Osteocyte (in vitro differentiated cells): ENCODE measurements around the gene ACOT13. TPM values are rescaled to one million over a fixed set of nuclear protein-coding genes. Genes with fewer than 3 reads are reported as not detected.

Source experiments
- DNase-seq: peaks from one replicate; pipeline ENCODE4 v3.0.0; 2021; ENCODE audit warnings: mixed read lengths; ENCODE audit not compliant: unreplicated experiment; ENCODE audit errors: extremely low spot score
- H3K27ac Mint-ChIP-seq: one replicate; pipeline ENCODE4 v1.8.0; 2021; ENCODE audit warnings: mild to moderate bottlenecking, mixed read lengths; ENCODE audit not compliant: unreplicated experiment
- H3K27me3 Mint-ChIP-seq: one replicate; pipeline ENCODE4 v1.8.0; 2021; ENCODE audit warnings: mixed read lengths; ENCODE audit not compliant: unreplicated experiment
- H3K36me3 Mint-ChIP-seq: one replicate; pipeline ENCODE4 v1.8.0; 2021; ENCODE audit warnings: mixed read lengths; ENCODE audit not compliant: unreplicated experiment
- H3K4me1 Mint-ChIP-seq: one replicate; pipeline ENCODE4 v1.8.0; 2021; ENCODE audit warnings: mixed read lengths; ENCODE audit not compliant: unreplicated experiment
- H3K4me3 Mint-ChIP-seq: one replicate; pipeline ENCODE4 v1.8.0; 2021; ENCODE audit warnings: mild to moderate bottlenecking, moderate library complexity, mixed read lengths; ENCODE audit not compliant: unreplicated experiment
- H3K9me3 Mint-ChIP-seq: one replicate; pipeline ENCODE4 v1.8.0; 2021; ENCODE audit warnings: mixed read lengths; ENCODE audit not compliant: unreplicated experiment
- long read RNA-seq: library from polyadenylated mRNA; unstranded; transcript quantifications from one replicate; pipeline ENCODE4 v2.0.0, GENCODE V29; 2021
- total RNA-seq: library from RNA; stranded (reverse); gene quantifications from 2 replicates; pipeline ENCODE4 v1.2.1, GENCODE V29; 2021
- TF ChIP-seq, protein P1 (sequence below): fragments of 200-600 bp; sonication (generic); IDR thresholded peaks from 2 replicates; pipeline ENCODE4 v1.5.0; 2021; ENCODE audit warnings: antibody characterized with exemption, mild to moderate bottlenecking, moderate library complexity

The ACOT13 gene
- 23.9 and 26.9 TPM in 2 replicates for total RNA-seq
- long read RNA-seq, full-length matches to known transcripts, result 32 of 48 reads
- long read RNA-seq, partial matches to known transcripts, result 10 of 48 reads
- long read RNA-seq, other reads (novel, unspliced or antisense), result 6 of 48 reads

DNA sequence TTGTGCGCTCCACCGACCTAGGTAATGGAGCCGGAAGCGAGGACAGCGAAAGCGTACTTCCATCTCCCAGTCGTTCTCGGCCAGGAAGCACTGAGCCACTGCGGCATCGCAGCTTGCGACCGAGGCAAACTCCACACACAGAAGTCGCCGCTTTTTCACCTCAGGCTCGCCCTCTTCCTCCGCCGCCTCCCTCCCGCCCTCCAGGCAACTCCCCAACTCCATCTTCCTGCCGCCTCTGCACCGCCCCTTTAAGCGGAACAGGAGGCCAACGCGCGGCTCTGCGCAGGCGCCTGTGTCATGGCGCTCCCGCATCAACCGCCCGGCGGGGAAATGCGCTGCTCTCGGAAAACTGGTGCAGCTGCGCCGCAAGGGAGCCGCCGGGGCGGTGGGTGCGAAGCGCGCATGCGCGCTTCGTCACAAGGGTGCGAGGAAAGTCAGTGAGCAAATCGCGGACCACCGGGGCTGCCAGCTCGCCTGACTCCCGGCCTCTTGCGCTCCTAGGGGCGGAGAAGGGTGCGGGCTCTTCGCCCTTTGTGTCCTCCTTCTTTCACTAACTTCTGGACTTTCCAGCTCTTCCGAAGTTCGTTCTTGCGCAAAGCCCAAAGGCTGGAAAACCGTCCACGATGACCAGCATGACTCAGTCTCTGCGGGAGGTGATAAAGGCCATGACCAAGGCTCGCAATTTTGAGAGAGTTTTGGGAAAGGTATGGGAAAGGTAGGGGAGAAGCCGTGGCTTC is at the start of gene ACOT13, which contains the start of gene TDP2:
Gene ACOT13 (plus strand): TSS at position 437 of the 737 bp plus-strand sequence. CDS start 187 bp downstream, at position 624.
Gene TDP2 (minus strand): TSS at position 259 of the 737 bp plus-strand sequence. CDS start 37 bp downstream, at position 222.
- Mint-ChIP-seq H3K4me1 (peaks cover 26% of the 10 kb centered on the region), H3K36me3 (peaks cover 29% of the 10 kb centered on the region), H3K27ac (peak within 1 kb of the TSS; percentile 99), H3K9me3 (peaks cover 9% of the 10 kb centered on the region), H3K27me3 (no peaks in the 10 kb centered on the region), H3K4me3 (peak within 1 kb of the TSS; percentile 91)
- peak; percentile 99 for DNase-seq
- TF ChIP-seq, protein P1, sequence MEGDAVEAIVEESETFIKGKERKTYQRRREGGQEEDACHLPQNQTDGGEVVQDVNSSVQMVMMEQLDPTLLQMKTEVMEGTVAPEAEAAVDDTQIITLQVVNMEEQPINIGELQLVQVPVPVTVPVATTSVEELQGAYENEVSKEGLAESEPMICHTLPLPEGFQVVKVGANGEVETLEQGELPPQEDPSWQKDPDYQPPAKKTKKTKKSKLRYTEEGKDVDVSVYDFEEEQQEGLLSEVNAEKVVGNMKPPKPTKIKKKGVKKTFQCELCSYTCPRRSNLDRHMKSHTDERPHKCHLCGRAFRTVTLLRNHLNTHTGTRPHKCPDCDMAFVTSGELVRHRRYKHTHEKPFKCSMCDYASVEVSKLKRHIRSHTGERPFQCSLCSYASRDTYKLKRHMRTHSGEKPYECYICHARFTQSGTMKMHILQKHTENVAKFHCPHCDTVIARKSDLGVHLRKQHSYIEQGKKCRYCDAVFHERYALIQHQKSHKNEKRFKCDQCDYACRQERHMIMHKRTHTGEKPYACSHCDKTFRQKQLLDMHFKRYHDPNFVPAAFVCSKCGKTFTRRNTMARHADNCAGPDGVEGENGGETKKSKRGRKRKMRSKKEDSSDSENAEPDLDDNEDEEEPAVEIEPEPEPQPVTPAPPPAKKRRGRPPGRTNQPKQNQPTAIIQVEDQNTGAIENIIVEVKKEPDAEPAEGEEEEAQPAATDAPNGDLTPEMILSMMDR, result peak; percentile 57

DNA sequence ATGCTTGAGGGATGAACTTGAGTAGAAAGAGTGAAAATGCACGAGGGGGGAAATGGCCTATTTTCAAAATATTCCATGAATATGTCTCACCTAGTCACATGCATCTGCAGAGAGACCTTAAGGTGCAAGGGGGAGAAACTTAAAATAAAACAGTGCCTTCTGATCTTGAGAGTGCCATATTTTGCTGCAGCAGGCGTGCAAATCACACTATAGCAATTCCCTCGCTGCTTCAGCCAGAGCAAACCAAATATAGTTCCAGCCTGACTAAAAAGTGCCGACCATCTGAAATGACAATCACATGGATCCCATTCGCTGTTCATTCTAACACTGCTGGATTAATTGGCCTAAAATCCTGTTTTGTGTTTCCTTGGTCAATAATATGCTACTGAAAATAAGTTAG is 47.2 kb upstream of the ACOT13 start:
- no peaks in the 10 kb centered on the region for H3K9me3 Mint-ChIP-seq
- TF ChIP-seq, protein P1, result no peak
- no peaks in the 10 kb centered on the region for H3K4me1 Mint-ChIP-seq
- DNase-seq, result no peak
- no peaks in the 10 kb centered on the region for H3K36me3 Mint-ChIP-seq
- no peak overlapping the region for H3K27ac Mint-ChIP-seq
- no peak overlapping the region for H3K4me3 Mint-ChIP-seq
- peaks cover 23% of the 10 kb centered on the region for H3K27me3 Mint-ChIP-seq

DNA sequence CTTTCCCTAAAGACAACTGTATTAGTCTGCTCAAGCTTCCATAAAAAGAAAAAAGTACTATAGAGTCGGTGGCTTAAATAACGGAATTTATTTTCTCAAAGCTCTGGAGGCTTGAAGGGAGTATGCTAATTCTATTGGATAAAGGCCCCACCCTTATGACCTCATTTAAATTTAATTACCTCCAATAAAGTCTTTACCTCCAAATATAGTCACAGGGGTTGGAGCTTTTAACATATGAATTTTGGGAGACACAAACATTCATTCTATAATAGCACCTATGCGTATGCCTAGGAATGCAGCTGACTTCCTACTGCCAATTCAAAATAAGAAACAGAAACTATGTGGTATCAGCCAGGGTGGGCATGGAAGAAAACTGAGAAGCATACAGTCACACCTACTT is 46.2 kb upstream of the ACOT13 start:
- H3K4me1 Mint-ChIP-seq, result no peaks in the 10 kb centered on the region
- peaks cover 16% of the 10 kb centered on the region for H3K27me3 Mint-ChIP-seq
- TF ChIP-seq, protein P1, result no peak
- no peaks in the 10 kb centered on the region for H3K36me3 Mint-ChIP-seq
- no peaks in the 10 kb centered on the region for H3K9me3 Mint-ChIP-seq
- no peak overlapping the region for H3K27ac Mint-ChIP-seq
- no peak overlapping the region for H3K4me3 Mint-ChIP-seq
- DNase-seq, result no peak

DNA sequence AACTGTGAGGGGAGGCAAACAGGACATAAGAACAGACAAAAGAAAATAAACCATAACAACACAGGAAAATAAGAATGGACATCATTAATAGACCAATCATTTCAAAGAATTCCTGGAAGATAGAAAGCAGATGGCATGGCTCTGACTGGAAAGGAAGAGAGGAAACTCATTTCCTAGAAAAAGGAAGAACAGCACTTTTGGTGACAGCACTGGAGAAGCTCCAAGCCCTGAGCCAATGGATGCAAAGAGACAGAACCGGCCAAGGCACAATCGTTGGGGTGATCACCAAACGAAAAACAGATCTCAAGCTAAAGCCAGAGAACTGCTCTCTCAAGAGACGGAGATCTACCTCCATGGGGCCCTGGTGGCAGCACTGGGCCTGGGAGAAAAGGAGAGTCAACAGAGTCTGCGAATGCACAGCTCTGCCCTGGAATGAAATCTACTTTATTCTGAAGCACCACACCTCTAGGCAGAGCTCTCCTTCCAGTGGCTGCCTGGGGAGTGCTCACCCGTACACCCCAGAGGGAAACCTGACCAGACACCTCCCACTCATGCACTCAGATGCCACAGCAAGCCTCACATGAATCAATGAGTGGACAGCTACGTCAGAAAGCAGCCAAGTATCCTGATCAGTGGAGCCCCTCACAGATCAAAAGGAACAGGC is 45.1 kb upstream of the ACOT13 start:
- Mint-ChIP-seq H3K36me3 (no peaks in the 10 kb centered on the region), H3K4me1 (no peaks in the 10 kb centered on the region), H3K27ac (no peak overlapping the region), H3K4me3 (no peak overlapping the region), H3K27me3 (peaks cover 20% of the 10 kb centered on the region), H3K9me3 (no peaks in the 10 kb centered on the region)
- TF ChIP-seq, protein P1, result no peak
- no peak for DNase-seq
